Naive thymus-derived CD4-positive, alpha-beta T cell (primary cell): Measurements from ENCODE around the gene AKAP8. TPM values are rescaled to one million over a fixed set of nuclear protein-coding genes. Genes with fewer than 3 reads are reported as not detected.
A peak's percentile ranks its signal among the peaks of the same experiment; 100 is the strongest.
"Not testable (repeated sequence)": the region's sequence is repeated elsewhere in the genome, so short reads cannot be mapped to it uniquely, and the experiment has no call there.

Experiments
- ATAC-seq: fragments of 150-1000 bp; cut with Tn5 transposase; 2 replicates; pipeline ENCODE4 v1.10.0; 2021; ENCODE audit warnings: mild to moderate bottlenecking, moderate library complexity
- CTCF ChIA-PET: fragments of 350-600 bp; sonication (Branson Sonifier 250); formaldehyde crosslinking; loops from one replicate; lab custom pipeline; 2021; ENCODE audit warnings: antibody characterized with exemption; lab: Charles Lee
- POLR2A ChIA-PET: fragments of 350-600 bp; sonication (Branson Sonifier 250); formaldehyde crosslinking; loops from one replicate; lab custom pipeline; 2021; ENCODE audit warnings: antibody characterized with exemption, inconsistent platforms; lab: Charles Lee
- DNase-seq, 9 donors: peaks; one replicate each; pipeline versions ENCODE4 v3.0.0 to v3.0.0-alpha.2; 2020 to 2022; ENCODE audit warnings: mixed read lengths in 1 of 9
- H3K27ac ChIP-seq: one replicate; pipeline ENCODE4 v1.7.0; 2013; ENCODE audit warnings: mild to moderate bottlenecking, low read depth, low read length, moderate library complexity
- H3K27me3 ChIP-seq, 2 donors: one replicate each; pipeline ENCODE4 v1.7.0; 2013; ENCODE audit warnings: low read length in 2 of 2, mild to moderate bottlenecking in 2 of 2, moderate library complexity in 2 of 2; ENCODE audit not compliant: control insufficient read depth in 2 of 2, insufficient read depth in 2 of 2
- H3K36me3 ChIP-seq, 3 experiments: 1 replicate in 2 of 3; 2 replicates in 1 of 3; pipeline ENCODE4 v1.7.0; 2013; ENCODE audit warnings: low read length in 3 of 3, mild to moderate bottlenecking in 3 of 3, moderate library complexity in 1 of 3; ENCODE audit not compliant: insufficient read depth in 3 of 3, control insufficient read depth in 2 of 3
- H3K4me1 ChIP-seq, 2 donors: one replicate each; pipeline ENCODE4 v1.7.0; 2013; ENCODE audit warnings: low read length in 2 of 2, mild to moderate bottlenecking in 2 of 2, moderate library complexity in 1 of 2; ENCODE audit not compliant: control insufficient read depth in 2 of 2, insufficient read depth in 2 of 2
- H3K4me3 ChIP-seq: 2 replicates; pipeline ENCODE4 v1.7.0; 2013; ENCODE audit warnings: mild to moderate bottlenecking, low read length
- H3K9me3 ChIP-seq, 3 experiments: 1 replicate in 2 of 3; 2 replicates in 1 of 3; pipeline ENCODE4 v1.7.0; 2013; ENCODE audit warnings: low read length in 3 of 3; ENCODE audit not compliant: control insufficient read depth in 2 of 3
- H3K27ac Mint-ChIP-seq, 9 donors: one replicate each; pipeline ENCODE4 v1.8.0; 2020 to 2022; ENCODE audit warnings: mixed read lengths in 9 of 9, mild to moderate bottlenecking in 8 of 9, moderate library complexity in 5 of 9, inconsistent platforms in 2 of 9
- H3K27me3 Mint-ChIP-seq, 5 donors: one replicate each; pipeline ENCODE4 v1.8.0; 2021 to 2022; ENCODE audit warnings: mixed read lengths in 5 of 5, mild to moderate bottlenecking in 1 of 5
- H3K36me3 Mint-ChIP-seq, 5 donors: one replicate each; pipeline ENCODE4 v1.8.0; 2020 to 2022; ENCODE audit warnings: mixed read lengths in 5 of 5, mild to moderate bottlenecking in 3 of 5, inconsistent platforms in 1 of 5
- H3K4me1 Mint-ChIP-seq, 7 donors: one replicate each; pipeline ENCODE4 v1.8.0; 2020 to 2022; ENCODE audit warnings: mixed read lengths in 7 of 7, mild to moderate bottlenecking in 3 of 7, inconsistent platforms in 1 of 7
- H3K4me3 Mint-ChIP-seq, 10 donors: one replicate each; pipeline ENCODE4 v1.8.0; 2020 to 2022; ENCODE audit warnings: mild to moderate bottlenecking in 10 of 10, mixed read lengths in 10 of 10, moderate library complexity in 6 of 10, inconsistent platforms in 2 of 10
- H3K9me3 Mint-ChIP-seq, 11 donors: one replicate each; pipeline ENCODE4 v1.8.0; 2020 to 2022; ENCODE audit warnings: mixed read lengths in 11 of 11, mild to moderate bottlenecking in 4 of 11, inconsistent platforms in 1 of 11, moderate library complexity in 1 of 11
- intact Hi-C, 2 donors: fragments of 100-400 bp; cut with micrococcal nuclease; formaldehyde crosslinking; loops; one replicate each; pipeline ENCODE4 v1.15.1; 2023
- polyA plus RNA-seq, 2 donors: library from polyadenylated mRNA; unstranded; fragments of 300-500 nt; fragmentation: Illumina TruSeq; gene quantifications; one replicate each; pipeline ENCODE4 v1.2.3, GENCODE V29; 2021
- total RNA-seq, 6 experiments: library from RNA in 5 of 6; stranded (reverse) in 5 of 6; gene quantifications; 1 replicate in 5 of 6; 2 replicates in 1 of 6; pipeline ENCODE4 v1.2.3 and lab custom pipeline; 2021 to 2026

Gene AKAP8
- total and polyA plus RNA-seq, 7 experiments from 2014 or later, result 11.9 to 81.2 (median 76.4) TPM

DNA sequence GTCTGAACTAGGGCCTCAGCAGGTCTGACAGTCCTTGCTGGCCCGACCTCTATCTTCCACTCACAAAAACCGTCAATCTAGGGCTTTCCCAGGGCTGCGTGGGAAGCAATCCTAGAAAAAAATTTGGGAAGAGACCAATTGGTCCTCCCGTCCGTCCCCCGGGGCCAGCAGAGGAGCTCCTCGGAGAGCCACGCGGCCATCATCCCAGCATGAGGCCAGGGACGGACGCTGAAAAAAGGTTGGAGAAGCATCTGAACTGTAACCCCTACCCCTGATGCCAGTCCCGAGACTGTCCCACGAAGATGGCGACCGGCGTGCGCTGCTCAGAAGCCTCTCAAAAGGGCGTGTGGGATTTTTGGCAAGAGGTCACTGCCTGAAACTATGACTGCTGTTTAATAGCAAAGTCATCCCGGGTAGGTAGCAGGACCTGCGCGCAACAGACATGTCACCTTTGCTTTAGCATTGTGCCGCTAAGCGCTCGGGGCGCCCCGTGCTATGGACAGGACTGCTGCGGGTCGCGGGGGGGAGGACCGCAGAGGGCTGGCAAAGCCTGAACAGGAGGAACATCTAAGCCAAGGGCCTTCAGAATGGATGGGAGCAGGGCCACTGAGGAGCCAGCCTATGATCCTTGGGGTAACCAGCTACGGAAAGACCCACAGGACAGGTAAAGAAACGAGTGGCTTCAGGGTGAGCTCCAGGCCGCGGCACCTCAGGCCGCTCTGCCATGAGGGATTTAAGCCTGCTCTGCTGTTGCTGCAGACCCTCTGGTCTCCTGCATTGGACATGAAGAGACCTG is 10.6 kb downstream of the AKAP8 start:
- peak overlapping the region in 2 of 9 donors; percentile 17 to 43 for H3K27ac Mint-ChIP-seq
- DNase-seq (no peak), ATAC-seq (no peak)
- Histone ChIP-seq H3K4me1 (no peaks in the 10 kb centered on the region), H3K4me3 (no peak overlapping the region), H3K27ac (no peak overlapping the region), H3K27me3 (no peaks in the 10 kb centered on the region), H3K36me3 (peaks cover 33 to 92% (median 34%) of the 10 kb centered on the region in 3 experiments), H3K9me3 (no peaks in the 10 kb centered on the region)
- intact Hi-C loops, result no loop called here
- no peaks in the 10 kb centered on the region for H3K9me3 Mint-ChIP-seq
- H3K4me3 Mint-ChIP-seq, result no peak overlapping the region
- no peaks in the 10 kb centered on the region for H3K27me3 Mint-ChIP-seq
- H3K36me3 Mint-ChIP-seq, result peaks cover 0 to 25% (median 6%) of the 10 kb centered on the region in 5 donors
- CTCF ChIA-PET, result no interaction called here
- POLR2A ChIA-PET, result interaction anchor here (1.3 kb wide), 1 partner anchor 9 kb away, joined by 4 read pairs; no protein-coding TSS in a partner anchor
- H3K4me1 Mint-ChIP-seq, result peaks cover 0 to 14% (median 5%) of the 10 kb centered on the region in 7 donors

DNA sequence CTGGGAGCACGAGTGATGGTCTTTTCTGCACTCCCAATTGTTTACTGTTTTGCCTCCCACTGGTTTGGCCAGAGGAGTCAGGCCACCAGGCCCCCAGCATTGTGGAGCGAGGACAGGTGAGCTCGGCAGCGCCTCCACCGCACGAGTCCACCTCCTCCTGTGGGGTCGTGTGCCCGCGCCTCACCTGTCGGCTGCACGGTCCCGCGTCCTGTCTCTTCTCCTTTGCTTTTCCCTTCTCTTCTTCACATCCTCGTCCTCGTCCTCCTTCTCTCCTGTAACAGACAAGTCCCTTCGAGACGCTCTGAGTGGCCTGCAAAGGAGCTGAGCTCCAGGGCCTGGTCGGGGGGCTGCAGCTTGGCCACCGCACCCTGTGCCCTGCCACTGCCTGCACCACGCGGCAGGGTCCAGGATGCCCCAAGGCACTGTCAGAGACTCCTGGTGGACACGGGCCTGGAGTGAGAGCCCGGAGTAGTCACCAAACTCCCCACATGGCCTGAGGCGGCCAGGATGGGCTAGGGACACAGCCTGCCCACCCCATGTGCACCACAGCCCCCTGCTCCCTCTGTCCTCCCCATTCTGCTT is 11.4 kb downstream of the AKAP8 start:
- ChIA-PET POLR2A (interaction anchor here (1.2 to 1.3 kb wide), 2 partner anchors 10 to 11 kb away, joined by 3 to 4 read pairs; no protein-coding TSS in a partner anchor), CTCF (interaction anchor here (0.6 kb wide), 1 partner anchor 1310 kb away, joined by 3 read pairs; no protein-coding TSS in a partner anchor)
- H3K27ac Mint-ChIP-seq, result peak overlapping the region in 2 of 9 donors; percentile 43 to 79
- intact Hi-C loops, result no loop called here
- no peak overlapping the region for H3K4me3 ChIP-seq
- DNase-seq, result no peak
- H3K36me3 ChIP-seq, result peaks cover 33 to 83% (median 34%) of the 10 kb centered on the region in 3 experiments
- no peaks in the 10 kb centered on the region for H3K4me1 ChIP-seq
- H3K4me3 Mint-ChIP-seq, result no peak overlapping the region
- H3K9me3 Mint-ChIP-seq, result no peaks in the 10 kb centered on the region
- no peaks in the 10 kb centered on the region for H3K27me3 ChIP-seq
- no peak for ATAC-seq
- peaks cover 4 to 22% (median 9%) of the 10 kb centered on the region in 5 donors for H3K36me3 Mint-ChIP-seq
- H3K9me3 ChIP-seq, result no peaks in the 10 kb centered on the region
- H3K27me3 Mint-ChIP-seq, result no peaks in the 10 kb centered on the region
- H3K4me1 Mint-ChIP-seq, result peaks cover 0 to 7% (median 1%) of the 10 kb centered on the region in 7 donors
- no peak overlapping the region for H3K27ac ChIP-seq

DNA sequence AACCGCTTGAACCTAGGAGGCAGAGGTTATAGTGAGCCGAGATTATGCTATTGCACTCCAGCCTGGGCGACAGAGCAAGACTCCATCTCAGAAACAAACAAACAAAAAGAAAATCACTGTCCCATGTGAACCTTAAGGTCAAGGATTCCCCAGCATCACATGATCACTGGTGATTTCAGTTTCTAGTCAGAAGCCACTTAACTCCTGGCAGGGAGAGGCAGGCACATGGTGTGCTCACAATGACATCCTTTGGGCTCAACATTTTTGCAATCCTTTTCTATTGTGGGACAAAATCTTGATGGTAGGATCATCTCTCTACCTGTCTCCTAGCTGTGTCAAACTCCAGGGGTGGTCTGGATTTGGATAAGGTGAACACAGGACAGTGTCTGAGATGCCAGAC is 12.1 kb downstream of the AKAP8 start:
- Mint-ChIP-seq H3K4me1 (peaks cover 0 to 4% (median 0%) of the 10 kb centered on the region in 7 donors), H3K27me3 (no peaks in the 10 kb centered on the region), H3K9me3 (no peaks in the 10 kb centered on the region), H3K36me3 (peaks cover 4 to 18% (median 6%) of the 10 kb centered on the region in 5 donors), H3K27ac (peak overlapping the region in 1 of 9 donors; percentile 79), H3K4me3 (no peak overlapping the region)
- peaks cover 33 to 76% (median 34%) of the 10 kb centered on the region in 3 experiments for H3K36me3 ChIP-seq
- no peaks in the 10 kb centered on the region for H3K9me3 ChIP-seq
- ChIA-PET POLR2A (interaction anchor here (1.2 kb wide), 1 partner anchor 11 kb away, joined by 3 read pairs; no protein-coding TSS in a partner anchor), CTCF (interaction anchor here (0.6 kb wide), 1 partner anchor 1311 kb away, joined by 3 read pairs; no protein-coding TSS in a partner anchor)
- no peak overlapping the region for H3K27ac ChIP-seq
- H3K27me3 ChIP-seq, result no peaks in the 10 kb centered on the region
- DNase-seq, result no peak
- ATAC-seq, result no peak
- no peaks in the 10 kb centered on the region for H3K4me1 ChIP-seq
- intact Hi-C loops, result no loop called here
- H3K4me3 ChIP-seq, result no peak overlapping the region

DNA sequence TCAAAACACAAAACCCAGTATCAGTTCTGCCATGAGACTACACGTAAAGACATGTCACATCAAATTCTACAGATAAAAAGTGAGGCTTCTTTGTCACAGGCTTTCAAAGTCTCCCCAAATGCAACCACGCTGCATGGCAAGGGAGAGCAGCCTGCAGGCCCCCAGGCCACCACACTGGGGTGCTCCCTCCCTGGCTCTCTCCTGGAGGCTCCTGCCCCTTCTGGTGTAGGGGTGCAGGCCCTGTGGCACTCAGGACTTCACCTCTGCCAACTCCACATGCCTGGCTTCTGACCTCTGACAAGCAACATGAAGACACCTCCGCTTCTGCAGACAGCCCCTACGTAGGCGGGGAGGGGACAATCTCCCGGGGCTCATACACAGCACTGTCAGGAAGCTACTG is 14.3 kb downstream of the AKAP8 start:
- H3K27me3 ChIP-seq, result no peaks in the 10 kb centered on the region
- Mint-ChIP-seq H3K4me3 (no peak overlapping the region), H3K27ac (peak overlapping the region in 1 of 9 donors; percentile 19), H3K9me3 (no peaks in the 10 kb centered on the region), H3K36me3 (peaks cover 4 to 25% (median 9%) of the 10 kb centered on the region in 5 donors), H3K27me3 (no peaks in the 10 kb centered on the region), H3K4me1 (peaks cover 0 to 7% (median 0%) of the 10 kb centered on the region in 7 donors)
- H3K36me3 ChIP-seq, result peaks cover 19 to 75% (median 29%) of the 10 kb centered on the region in 3 experiments
- ChIA-PET CTCF (no interaction called here), POLR2A (no interaction called here)
- H3K27ac ChIP-seq, result no peak overlapping the region
- no peak overlapping the region for H3K4me3 ChIP-seq
- H3K4me1 ChIP-seq, result peaks cover 0 to 5% of the 10 kb centered on the region in 2 donors
- ATAC-seq (peak; percentile 31), DNase-seq (no peak)
- H3K9me3 ChIP-seq, result no peaks in the 10 kb centered on the region
- intact Hi-C loops, result no loop called here

DNA sequence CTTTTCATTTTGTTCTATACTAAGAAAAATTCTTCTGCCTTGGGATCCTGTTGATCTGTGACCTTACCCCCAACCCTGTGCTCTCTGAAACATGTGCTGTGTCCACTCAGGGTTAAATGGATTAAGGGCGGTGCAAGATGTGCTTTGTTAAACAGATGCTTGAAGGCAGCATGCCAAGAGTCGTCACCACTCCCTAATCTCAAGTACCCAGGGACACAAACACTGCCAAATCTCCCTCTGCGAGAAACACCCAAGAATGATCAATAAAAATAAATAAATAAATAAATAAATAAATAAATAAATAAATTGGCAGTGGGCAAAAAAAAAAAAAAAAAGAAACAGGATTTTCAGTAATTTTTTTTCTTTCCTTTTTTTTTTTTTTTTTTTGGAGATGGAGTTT is 15.8 kb downstream of the AKAP8 start:
- H3K4me3 ChIP-seq, H3K4me1 Mint-ChIP-seq, H3K27me3 ChIP-seq, H3K4me1 ChIP-seq, H3K9me3 ChIP-seq, H3K27ac ChIP-seq, ATAC-seq, DNase-seq, POLR2A ChIA-PET, H3K9me3 Mint-ChIP-seq, H3K4me3 Mint-ChIP-seq, intact Hi-C loops, CTCF ChIA-PET, H3K27me3 Mint-ChIP-seq: not testable (repeated sequence)
- Mint-ChIP-seq H3K27ac (peak overlapping the region in 1 of 9 donors; percentile 12), H3K36me3 (peaks cover 7 to 30% (median 12%) of the 10 kb centered on the region in 5 donors)
- H3K36me3 ChIP-seq, result peaks cover 13 to 74% (median 30%) of the 10 kb centered on the region in 3 experiments

DNA sequence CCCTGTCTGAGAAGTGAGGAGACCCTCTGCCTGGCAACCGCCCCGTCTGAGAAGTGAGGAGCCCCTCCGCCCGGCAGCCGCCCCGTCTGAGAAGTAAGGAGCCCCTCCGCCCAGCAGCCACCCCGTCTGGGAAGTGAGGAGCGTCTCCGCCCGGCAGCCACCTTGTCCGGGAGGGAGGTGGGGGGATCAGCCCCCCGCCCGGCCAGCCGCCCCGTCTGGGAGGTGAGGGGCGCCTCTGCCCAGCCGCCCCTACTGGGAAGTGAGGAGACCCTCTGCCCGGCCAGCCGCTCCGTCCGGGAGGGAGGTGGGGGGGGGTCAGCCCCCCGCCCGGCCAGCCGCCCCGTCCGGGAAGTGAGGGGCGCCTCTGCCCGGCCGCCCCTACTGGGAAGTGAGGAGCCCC is 16.5 kb downstream of the AKAP8 start:
- CTCF ChIA-PET, POLR2A ChIA-PET, H3K27me3 ChIP-seq, H3K4me1 Mint-ChIP-seq, ATAC-seq, H3K4me3 Mint-ChIP-seq, H3K9me3 Mint-ChIP-seq, H3K9me3 ChIP-seq, intact Hi-C loops, H3K27me3 Mint-ChIP-seq, H3K27ac Mint-ChIP-seq, H3K4me1 ChIP-seq, H3K4me3 ChIP-seq, H3K27ac ChIP-seq, DNase-seq: not testable (repeated sequence)
- peaks cover 8 to 34% (median 15%) of the 10 kb centered on the region in 5 donors for H3K36me3 Mint-ChIP-seq
- H3K36me3 ChIP-seq, result peaks cover 13 to 74% (median 36%) of the 10 kb centered on the region in 3 experiments
